GM21723 (cell line): Measurements from ENCODE around the gene TYSND1.
"Not testable (repeated sequence)": the region's sequence is repeated elsewhere in the genome, so short reads cannot be mapped to it uniquely, and the experiment has no call there.

ENCODE experiments used
- ATAC-seq: cut with Tn5 transposase; IDR thresholded peaks from one replicate; pipeline ENCODE4 v1.9.1; 2021; ENCODE audit warnings: mild to moderate bottlenecking, moderate library complexity; ENCODE audit not compliant: unreplicated experiment

Gene TYSND1

GRCh38 chr10:70164163-70164562, 17.7 kb upstream of the TYSND1 start:
- ATAC-seq, result no peak

DNA sequence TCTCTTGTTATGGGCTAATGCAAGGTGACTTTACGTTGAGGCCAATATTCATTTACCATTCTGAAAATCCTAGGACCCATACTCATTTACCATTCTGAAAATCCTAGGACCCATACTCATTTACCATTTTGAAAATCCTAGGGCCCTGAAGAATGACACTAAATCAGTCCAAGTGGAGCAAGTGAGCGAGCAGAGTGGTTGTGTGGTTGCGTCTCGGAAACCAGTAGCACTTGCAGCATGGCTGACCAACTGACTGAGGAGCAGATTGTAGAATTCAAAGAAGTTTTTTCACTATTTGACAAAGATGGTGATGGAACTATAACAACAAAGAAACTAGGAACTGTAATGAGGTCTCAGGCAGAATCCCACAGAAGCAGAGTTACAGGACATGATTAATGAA, 16.9 kb upstream of the TYSND1 start:
- no peak for ATAC-seq

GRCh38 chr10:70162892-70163201, 16.3 kb upstream of the TYSND1 start:
- peak; percentile 83 for ATAC-seq

DNA sequence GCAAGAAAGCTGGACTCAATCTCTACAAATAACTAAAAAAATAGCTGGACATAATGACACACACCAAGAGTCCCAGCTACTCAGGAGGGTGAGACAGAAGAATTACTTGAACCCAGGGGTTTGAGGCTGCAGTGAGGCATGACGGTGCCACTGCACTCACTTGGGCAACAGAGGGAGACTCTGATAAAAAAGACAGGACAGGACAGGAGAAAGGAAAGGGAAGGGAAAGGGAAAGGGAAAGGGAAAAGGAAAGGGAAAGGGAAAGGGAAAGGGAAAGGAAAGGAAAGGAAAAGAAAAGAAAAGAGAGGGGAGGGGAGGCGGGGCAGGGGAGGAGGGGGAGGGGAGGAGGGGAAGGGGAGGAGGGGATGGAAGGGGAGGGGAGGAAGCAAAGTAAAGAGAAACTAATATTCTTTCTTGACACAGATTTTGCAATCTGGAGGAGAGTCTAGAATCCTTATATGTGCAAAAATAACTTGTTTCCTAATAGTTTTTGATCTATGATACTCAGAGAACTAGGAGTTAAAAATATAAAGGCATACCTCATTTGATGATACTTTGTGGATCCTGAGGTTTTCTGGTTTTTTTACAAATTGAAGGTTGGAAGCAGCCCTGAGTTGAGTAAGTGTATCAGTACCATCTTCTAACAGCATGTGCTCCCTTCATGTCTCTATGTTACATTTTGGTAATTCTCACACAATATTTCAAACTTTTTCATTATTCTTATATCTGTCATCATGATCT, 15.8 kb upstream of the TYSND1 start:
- ATAC-seq, result peak; percentile 24

DNA sequence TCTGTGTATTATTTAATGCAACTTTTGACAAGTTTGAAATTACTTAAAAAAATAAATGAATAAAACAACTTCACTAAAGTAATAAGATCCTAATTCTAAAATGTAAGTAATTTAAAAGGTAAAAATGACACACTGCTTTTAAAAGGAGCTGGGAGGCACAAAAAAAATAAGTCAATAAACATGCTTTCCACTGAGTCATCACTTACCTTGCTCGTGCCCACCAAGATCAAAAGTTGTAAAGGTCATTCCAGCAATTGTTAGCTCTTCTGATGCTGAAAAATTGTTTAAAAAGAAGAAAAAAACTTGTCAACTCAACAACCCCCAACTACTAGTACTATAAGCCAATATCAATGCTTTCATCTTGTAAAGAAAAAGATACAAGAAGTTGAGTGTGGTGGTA, 14.3 kb upstream of the TYSND1 start:
- no peak for ATAC-seq

- not testable (repeated sequence) for ATAC-seq
These were observed 12.9 kb upstream of the TYSND1 start for GRCh38 chr10:70159366-70159765.

GRCh38 chr10:70158113-70158512, 11.6 kb upstream of the TYSND1 start:
- no peak for ATAC-seq

GRCh38 chr10:70155255-70155838, 8.8 kb upstream of the TYSND1 start:
- ATAC-seq, result no peak

DNA sequence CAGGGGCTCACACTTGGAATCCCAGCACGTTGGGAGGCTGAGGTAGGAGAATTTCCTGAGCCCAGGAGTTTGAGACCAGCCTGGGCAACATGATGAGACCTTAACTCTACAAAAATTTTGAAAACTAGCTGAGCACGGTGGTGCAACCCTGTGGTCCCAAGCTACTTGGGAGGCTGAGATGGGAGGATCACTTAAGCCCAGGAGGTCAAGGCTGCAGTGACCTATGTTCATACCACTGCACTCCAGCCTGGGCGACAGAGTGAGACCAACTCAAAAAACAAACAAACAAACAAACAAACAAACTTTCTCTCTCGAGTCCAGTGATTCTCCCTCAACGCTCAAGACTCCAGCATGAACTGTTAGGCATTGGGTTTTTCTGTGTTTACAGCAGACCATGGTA, 2.0 kb upstream of the TYSND1 start:
- ATAC-seq, result no peak

DNA sequence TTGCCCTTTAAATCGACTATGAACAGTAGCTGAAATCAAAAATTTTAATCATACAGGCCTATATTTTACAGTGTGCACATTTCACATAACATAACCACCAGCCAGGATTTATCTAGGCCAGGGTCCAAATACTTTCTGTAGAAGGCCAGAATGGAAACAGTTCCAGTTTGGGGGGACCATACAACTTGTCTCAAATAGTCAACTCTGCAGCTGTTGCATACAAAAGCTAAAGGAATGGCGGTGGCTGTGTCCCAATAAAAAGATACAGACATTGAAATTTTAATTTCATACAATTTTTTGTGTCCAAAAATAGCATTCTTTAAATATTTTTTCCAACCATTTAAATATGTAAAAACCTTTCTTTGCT, 742 bp upstream of the TYSND1 start:
- no peak for ATAC-seq

DNA sequence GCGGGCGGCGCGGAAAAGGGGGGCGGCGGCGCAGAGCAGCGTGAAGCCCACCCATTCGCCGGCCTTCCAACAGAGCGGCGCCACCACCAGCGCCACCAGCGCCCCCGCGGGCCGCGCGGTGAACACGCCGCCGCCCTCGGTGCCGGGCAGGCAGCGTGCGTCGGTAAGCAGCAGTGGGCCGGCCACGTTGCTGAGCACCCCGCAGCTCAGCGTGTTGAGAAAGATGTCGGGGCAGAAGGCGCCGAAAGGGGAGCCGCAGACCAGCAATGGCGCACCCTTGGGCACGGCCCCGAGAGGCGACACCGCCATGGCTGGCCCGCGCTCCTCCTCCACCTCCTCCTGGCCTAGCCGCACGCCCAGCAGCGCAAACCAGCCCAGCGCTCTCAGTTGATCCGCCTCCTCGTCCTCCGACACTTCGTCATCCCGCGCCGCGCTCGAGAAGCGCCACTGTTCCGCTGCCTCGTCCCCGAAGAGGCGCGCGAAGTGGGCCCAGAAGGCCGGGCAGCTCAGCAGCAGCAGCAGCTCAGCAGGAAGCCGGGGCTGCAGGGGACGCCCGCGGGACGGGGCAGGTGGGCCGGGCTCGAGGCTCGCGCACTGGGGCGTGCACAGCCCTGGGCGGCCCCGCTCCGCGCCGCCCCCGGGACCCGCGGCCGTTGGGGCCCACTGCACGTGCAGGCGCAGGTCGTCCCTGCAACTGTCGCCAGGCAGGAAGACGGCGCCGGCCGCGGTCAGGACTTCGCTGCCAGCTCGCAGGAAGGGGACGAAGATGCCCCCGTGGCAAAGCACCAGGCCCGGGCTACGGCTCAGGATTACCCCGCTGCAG, 623 bp downstream of the TYSND1 start:
- ATAC-seq, result peak; percentile 55

DNA sequence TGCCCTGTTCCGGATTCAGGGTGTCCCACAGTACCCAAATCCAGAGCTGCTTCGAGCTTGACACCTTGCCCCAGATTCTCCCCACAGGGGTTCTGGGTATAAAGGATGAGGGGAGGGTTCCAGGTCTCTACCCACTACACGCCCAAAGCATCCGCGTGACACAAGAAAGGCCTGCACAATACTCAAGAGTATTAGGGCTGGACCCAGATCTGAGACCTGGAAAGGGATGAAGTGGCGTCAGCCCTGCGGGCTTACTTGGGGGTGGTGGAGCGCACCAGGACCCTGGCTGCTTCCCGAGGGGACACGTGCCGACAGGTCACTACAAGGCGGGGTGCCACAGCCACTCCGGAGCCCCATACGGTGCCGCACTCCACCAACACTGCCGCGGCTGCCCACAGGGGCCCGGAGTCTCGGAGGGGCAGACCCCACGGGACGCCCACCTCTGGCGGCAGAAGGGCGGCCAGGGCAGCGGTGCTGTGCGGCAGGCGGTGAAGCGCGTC, 1.3 kb downstream of the TYSND1 start:
- ATAC-seq, result peak; percentile 11

- ATAC-seq, result no peak
These were observed 2.0 kb downstream of the TYSND1 start for GRCh38 chr10:70144372-70145110.

DNA sequence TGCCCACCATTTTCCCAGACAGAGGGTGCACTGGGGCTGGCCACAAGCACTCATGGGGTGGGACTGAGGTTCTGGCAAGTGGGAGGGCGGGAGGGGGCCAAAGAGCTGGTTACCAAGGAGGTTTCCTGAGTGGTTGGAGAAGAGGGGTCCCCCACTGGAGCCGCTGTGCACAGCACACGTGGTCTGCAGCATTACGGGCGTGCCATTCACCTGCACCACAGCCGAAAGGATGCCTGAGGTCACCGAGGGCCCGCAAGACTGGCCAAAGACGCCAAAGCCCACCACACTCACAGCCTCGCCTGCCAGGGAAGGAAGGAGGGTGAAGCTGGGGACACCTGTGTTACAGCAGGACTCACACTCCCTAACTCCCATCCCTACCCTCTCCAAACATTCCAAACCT, 3.9 kb downstream of the TYSND1 start:
- ATAC-seq, result no peak

DNA sequence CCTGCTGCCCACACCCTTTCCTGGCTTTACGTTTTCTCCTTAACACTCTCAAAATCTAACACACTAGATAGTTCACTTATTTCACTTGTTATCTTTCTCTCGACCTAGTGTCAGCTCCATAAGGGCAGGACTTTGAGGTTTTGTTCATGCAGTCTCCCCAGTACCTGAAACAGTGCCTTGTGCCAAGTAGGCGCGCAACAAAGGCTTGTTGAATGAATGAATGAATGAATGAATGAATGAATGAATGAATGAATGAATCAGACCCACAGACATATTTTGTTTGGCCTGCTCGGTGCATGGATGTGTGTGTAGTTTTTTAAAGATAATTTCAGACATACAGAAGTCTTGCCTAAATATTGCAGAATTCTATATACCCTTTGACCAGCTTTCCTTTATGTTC, 6.2 kb downstream of the TYSND1 start:
- no peak for ATAC-seq

GRCh38 chr10:70139997-70140250, 6.6 kb downstream of the TYSND1 start:
- ATAC-seq, result no peak

DNA sequence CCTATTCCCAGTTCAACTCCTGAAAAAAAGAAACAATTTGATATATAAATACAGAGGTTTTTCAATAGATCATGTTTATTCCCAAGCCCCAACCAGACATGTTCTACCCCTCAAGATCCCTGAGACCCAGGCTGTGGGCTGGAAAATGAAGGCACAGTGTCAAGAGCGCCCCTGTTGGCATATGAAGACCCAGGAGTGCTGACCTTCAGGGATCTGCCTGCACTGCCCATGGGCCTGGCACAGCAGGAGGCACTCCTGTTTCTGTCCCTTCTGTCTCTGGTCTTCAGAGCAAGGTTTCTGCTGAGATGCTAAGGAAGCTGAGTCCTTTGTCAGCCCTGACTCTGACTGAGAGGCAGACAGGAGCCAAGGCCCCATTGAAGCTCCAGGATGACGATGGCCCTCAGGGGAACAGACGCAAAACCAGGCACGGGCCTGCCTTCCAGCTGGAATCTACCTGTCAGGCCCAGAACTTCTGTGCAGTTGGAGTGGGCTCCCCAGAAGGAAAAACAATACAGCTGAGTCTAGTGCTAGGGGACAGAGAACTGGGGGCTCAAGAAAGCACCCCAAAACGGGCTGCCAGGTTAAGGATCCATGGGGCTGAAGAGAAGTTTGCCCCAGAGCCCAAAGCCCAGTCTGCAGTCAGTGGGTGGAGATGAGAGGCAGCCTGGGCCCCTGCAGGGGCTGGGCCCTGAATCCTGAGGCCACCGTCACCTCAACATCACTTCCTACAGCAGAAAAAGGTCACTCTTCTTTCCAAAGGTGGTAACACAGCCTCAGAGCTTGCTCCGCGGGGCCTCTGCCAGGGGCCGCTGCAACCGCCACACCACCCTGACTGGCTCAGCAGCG, 7.1 kb downstream of the TYSND1 start:
- ATAC-seq, result no peak

DNA sequence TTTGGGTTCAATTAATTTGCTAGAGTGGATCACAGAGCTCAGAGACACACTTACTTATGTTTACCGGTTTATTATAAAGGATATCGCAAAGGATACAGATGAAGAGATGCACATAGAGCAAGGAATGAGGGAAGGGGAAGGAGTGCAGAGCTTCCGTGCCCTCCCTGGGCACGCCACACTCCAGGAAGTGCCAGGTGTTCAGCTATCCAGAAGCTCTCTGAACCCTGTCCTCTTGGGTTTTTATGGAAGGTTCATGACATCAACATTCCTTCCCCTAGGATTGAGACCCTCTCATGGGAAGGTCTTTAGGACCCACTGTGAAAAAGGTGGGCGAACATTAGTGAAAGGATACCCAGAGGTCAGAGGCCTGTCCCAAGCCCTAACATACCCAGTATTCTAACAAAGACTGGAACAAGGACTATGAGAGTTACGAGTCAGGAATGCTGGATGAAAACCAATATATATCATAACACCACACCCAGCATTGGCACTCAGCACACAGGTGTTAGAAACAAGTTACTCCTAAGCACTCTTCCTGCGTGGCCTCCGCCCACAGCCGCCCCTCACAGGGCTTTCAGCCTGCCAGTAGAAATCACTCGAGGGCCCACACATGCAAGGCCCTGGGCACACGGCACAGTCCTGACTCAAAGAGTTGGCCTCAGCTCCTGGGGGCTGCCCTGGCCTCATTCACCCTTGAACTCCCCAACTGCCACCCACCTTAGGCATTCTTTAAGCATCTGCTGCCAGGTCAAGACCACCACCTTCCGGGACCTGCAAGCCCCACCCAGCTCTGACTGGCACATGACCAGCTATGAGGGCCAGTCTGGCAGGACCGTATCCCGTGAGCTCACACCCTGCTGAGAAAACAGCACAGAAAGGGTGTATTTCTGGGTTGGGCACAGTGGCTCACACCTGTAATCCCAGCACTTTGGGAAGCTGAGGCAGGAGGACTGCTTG, 8.3 kb downstream of the TYSND1 start:
- ATAC-seq, result no peak

- no peak for ATAC-seq
These were observed 9.4 kb downstream of the TYSND1 start for GRCh38 chr10:70137135-70137534.

- ATAC-seq, result no peak
These were observed 10.8 kb downstream of the TYSND1 start for GRCh38 chr10:70135684-70136083.
